Hematopoietic multipotent progenitor cell treated with erythropoietin and hydrocortisone succinate and interleukin-3 and kit ligand, for 17 days (in vitro differentiated cells): ENCODE data around the gene SLC2A9.

ENCODE experiments used
- DNase-seq: peaks from one replicate; pipeline ENCODE4 v3.0.0-alpha.2; 2015; ENCODE audit warnings: low spot score

Gene SLC2A9

DNA sequence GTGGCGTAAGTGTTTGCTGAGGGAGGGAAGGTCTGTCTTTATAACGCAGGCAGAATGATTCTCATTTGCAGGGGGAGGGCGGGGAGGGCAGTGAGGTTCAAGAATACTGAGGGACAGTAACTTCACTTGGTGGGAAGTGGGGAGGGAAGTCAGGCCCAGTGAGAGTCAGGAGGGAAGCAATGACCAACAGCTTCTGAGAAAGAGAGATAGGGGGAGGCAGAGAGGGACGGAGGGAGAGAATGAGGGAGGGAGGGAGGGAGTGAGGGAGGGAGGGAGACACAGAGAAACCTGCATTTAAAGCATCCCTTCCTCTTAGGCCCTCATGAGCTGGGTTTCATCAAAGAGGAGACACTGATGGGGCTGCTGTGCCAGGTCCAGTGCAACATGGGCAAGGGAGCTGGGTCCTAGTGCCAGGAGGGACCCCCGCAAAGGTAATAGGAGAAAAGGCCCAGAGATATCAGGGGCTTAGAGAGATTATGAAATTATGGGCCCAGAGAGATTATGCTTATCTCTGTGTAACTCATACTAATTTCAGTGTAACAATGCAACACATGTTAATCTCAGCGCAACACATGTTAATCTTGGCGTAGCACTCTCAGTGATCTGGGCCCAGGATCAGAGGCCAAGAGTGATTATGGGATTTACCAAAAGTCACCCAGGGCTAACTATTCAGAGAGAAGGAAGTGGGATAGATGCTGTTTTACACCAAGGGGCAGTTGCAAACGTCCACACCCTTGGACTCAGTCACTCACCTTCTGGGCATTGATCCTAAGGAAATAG lies 127.8 kb downstream of the SLC2A9 start:
- no peak for DNase-seq

DNA sequence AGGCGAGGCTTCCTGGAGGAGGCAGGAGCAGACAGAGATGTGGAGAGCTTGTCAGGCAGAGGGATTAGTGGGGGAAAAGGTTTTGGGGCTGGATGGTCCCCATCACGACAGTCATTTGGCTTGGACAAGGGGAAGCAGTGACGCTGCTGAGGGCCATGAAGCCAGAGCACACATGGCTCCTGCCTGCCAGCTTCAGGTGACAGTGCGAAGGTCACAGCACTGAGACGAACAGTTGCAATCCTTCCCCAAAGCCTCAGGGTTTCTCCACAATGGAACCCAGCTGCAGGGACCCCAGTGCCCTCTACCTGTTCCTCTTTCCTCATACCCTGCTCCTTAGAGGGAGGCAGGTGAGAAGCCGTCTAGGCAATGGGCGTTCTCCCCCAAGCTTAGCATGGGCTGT lies 129.6 kb downstream of the SLC2A9 start:
- DNase-seq, result no peak

DNA sequence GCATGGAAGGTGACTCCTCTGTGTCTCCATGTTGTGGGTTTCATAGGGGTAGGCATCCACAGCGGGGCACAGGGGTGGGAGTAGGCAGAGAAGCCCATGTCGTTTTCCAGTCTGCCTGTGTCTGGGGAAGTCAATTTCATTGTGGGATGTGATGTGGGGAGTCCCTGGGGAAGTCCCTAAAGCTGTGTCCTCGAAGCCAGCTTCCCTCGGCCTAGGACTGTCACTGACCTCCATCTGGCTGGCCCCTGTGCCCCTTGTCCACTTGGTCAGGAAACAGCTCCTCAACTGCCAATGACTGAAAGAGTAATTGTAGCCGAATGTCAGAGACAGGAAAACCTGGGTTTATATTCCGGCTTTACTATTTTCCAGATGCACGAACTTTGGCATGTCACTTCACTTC lies 130.2 kb downstream of the SLC2A9 start:
- no peak for DNase-seq

DNA sequence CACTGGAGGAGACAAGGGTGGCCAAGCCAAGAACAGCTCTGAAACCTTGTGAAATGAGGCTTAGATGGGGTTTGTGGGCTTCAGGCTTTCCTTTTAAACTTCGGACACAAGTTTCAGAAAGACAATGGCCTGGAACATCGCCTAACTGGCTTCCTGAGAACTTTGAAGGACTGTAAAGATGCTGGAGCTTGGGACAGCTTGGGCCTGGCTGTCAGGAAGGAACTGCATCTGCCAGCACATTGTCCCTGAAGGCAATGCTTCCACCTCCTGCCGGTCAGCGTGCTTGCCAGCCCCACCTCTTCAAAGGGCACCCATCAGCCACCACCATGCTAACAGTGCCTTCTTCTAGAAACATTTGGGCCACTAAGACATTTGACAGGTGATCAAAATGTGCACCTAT lies 132.0 kb downstream of the SLC2A9 start:
- DNase-seq, result no peak

DNA sequence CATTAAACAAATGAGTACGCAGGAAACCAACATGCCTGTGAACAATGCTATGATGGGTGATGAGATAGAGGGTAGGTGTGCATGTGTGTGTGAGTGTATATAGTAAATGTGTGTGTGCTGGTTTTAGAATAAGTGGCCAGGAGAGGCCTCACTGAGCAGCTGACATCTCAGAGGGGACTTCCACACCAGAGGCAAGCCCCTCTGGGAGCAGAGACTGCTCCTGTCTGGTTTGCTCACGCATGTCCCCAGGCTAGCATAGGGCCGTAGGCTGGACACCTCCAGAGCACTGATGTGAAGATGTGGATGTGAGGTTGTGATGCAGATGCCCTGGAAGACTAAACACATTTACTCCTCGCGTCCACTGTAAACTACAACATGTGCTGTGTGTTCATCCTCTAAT lies 135.3 kb downstream of the SLC2A9 start:
- no peak for DNase-seq

DNA sequence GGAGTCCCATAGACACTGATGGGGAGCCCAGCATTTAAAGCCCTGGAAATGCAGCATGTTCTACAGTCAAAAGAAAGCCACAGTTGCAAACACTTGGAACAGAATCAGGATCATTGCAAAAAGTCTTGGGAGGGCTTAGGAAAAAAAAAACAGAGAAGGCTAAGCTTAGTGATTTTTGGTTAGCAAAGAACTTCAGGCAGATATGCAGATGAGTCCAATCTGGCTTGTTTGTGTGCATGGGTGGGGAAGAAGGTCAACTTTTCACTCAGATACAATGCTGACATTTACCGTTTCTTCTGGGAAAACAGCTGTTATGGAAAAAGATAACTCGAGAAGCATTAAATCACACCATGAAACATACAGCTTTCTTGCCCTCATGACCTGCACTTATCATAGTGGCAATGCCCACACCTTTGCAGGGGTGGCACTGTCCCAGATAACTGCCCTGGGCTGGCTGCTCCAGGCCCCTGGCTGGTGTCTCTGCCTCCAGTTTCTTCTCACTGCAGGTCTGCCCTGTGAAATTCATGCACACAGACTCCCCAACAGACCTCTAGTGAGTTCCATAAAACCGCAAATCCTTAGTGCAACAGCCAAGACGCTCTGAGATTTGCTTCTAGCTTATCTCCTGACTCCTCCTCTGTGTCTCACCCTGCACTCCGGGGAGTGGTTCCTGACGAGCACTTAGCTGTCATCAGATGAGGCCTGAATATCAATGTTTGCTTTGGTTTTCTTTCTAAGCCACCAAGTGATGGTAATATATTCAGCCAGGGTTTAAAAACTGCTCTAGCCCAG lies 140.7 kb downstream of the SLC2A9 start:
- DNase-seq, result no peak

DNA sequence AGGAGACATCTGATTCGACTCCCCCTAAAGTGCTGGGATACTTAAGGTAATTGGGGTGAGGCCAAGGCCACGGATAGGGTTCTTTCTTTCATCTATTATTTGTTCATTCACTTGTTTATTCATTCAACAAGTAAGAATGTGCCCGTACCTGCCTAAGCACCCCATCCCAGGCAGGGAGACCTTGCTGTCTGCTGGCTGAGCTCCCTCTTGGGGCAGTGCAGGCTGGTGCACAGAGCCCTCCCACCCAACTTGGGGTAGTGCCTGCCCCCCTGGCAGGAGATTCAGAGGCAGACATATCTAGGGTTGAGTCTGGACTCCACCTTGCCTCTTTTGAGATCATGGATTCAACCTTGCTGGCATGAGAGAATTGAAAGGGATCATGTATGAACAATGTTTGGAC lies 144.2 kb downstream of the SLC2A9 start:
- DNase-seq, result no peak

DNA sequence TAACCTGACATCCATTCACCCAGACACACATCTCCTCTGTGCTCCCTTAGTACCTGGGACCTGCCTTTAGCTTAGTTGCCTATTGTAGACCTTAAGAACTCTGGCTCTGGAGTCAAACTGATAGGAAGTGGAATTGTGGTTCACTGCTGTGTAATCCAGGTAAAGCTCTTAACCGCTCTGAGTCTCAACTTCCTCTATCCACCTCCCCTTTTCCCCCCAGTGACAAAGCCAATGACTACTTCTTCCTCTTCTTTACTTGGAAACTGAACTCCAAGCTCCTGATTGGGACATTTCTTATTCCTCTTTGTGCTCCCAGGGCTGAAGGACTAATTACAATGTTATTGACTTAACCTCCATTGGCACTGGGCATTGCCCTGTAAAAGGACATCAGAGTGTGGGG lies 145.8 kb downstream of the SLC2A9 start:
- no peak for DNase-seq

DNA sequence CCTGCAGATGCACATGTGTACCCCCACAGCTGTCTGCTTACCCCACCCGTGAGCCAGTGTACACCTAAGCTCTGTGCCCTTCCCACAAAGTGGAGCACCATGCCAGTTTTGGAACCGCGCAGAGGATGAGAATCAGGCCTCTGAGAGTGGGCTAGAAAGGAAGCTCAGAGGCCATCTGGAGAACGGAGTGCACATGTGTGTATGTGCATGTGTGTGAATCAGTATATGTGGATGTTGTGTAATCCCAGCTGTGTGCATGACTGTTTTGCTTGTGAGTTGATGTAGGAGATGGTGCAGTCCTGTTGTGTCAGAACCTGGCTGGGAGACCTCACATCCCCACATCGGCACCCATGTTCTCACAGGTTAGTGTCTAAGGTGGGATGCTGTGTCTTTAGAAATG lies 146.9 kb downstream of the SLC2A9 start:
- DNase-seq, result no peak

DNA sequence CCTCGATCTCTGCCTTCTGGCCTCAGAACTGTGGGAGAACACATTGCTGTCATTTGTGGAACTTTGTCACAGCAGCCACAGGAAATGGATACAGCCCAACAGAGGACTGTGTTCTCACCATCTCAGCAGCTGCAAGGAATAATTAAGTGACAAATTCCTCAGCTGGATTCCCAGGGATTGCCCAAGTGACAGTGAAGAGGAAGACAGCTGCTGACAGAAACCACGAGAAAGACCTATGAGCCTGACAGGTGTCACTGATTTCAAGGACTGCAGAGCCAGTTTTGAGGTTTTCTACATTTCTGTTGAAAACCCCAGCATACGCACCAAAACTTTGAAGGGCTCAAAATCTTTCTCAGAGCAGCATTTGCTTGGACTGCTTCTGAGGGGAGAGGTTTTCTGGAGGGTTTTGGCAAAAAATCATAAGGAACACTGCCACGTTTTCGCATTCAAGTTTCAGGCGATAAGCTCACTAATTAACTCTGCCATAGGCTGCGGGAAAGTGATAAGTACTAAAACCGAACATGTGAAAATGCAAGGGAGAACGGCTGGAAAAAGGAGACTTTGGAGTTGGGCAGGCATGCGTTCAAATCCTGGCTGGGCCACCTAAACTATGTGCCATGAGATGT lies 151.0 kb downstream of the SLC2A9 start:
- no peak for DNase-seq

DNA sequence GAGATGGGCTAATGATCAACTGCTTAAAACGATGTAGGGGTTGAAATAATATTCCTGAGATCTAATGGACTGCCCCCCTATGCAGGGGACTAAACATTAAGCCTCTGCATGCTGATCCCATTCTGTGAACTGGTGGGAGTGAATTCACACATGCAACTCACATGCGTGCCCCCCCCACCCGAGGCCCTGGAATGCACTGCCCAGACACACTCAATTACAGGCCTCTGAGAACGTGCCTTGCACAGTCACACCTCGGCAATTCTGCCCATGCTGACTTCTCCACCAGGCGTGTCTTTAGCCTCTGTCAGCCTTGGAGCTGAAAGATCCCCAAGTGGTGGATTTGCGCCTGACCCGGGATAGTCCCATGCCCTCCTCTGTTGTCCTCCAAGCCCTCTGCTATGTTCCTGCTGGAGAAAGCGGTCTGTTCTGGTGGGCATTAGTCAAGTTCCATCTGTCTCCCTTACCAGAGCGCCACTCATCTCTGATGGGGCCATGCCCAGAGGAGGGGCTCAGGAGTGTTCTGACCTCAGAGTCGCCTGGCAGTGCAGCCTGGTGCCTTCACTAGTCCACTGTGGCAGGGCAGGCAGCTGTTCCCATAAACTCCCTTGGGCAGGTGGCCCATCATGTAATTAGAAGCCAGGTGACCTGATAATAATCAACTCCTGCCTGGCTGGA lies 153.4 kb downstream of the SLC2A9 start:
- DNase-seq, result no peak

DNA sequence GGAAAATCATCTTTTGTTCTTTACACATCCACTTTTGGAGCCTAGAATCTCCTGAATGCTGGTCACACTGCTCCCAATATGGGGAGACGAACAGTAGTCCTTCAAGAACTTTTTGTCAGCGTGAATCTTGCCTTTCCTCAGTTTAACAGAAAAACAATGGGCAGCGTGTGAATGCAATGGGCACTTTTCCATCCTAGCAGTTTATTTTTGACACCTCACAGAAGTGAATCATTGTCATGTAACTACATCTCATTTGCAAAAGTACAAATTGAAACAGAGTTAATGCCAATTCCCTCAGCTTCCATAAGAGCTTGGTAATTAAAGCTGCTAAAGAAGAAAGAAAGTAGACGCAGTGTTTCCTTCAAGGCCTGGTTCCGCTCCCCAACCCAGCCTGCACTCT lies 154.4 kb downstream of the SLC2A9 start:
- DNase-seq, result no peak

DNA sequence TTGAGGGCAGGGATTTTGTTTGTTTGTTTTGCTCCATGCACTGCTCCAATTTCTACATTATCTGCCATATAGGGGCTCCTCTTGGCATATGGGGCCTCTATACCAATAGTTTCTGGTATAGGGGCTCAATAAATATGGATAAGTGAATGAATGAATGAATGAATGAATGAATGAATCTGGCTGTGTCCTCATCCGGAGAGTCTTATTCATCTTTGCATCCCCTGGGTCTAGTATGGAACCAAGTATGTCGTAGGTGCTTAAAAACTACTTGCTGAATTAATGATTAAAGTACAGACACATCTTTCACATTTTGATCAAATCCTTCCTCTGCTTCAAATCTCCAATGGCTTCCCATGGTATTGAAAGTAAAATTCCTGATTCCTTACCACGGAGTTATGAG lies 159.7 kb downstream of the SLC2A9 start:
- no peak for DNase-seq

DNA sequence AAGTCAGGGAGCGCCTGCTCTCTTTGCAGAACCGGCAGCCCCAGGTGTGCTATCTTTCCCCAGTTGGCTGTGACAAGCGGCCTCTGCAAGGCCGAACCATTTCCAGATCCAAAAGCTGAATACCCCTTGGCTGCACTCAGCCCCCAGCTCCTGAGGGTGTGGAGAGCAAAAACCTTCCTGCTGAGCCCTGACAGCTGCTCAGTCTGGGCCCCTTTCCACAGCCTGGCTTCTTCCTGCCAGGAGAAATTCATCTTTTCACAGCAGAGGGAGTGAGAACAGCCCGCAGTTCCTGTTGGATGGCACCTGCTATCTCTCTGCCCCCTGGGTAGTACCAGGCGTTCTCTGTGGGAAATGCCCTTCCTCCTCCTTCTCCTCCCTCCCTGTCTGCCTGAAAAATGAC lies 161.5 kb downstream of the SLC2A9 start:
- no peak for DNase-seq

DNA sequence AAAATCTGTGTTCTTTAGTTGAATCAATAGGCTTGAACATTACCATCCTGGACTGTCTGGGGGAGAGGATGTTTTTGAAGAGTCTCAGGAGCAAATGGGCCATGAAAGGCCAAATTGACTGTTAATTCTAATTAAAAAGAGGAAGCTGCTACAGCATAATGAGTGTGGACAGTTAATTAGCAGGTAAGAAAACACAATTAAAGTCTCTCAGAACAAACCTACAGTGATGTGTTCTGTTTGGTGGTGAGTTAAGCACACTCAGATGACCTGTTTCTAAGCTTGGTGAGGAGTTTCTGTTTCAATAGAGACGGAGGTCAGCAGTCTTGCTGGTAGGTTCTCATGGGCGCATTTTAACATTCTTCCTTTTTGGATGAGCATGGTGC lies 171.8 kb downstream of the SLC2A9 start:
- no peak for DNase-seq

DNA sequence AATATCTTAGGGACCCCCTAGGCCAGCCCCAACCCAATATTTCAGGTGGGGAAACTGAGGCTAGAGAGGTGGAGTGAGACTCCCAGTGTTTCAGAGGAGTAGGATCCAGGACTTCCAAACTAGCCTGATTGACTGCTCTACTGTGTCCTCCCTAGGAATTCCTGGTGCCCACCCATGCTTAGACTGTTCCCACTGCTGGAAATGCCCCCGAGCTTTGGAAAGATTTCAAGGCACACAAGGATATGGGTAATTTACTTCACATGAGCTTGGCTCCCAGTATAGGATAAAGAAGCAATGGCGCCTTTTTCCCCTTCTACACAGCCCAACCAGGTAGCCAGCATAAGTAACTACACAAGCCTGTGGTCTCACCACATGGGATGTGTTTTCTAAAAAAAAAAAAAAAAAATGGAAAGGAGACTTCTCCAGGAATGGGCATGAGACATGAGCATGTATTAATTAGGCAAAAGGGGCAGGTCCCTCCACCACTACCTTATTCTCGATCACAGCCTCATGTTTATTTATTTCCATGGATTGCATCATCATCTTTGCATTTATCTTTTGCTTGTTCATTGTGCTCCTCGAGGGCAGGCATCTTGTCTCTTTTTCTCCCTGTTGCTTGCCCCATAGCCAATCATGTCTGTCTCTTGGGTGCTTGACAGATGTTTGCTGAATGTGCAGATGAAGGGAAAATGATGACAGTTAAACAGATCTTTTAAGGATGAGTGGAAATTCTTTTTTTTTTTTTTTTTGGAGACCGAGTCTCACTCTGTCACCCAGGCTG lies 173.1 kb downstream of the SLC2A9 start:
- no peak for DNase-seq

DNA sequence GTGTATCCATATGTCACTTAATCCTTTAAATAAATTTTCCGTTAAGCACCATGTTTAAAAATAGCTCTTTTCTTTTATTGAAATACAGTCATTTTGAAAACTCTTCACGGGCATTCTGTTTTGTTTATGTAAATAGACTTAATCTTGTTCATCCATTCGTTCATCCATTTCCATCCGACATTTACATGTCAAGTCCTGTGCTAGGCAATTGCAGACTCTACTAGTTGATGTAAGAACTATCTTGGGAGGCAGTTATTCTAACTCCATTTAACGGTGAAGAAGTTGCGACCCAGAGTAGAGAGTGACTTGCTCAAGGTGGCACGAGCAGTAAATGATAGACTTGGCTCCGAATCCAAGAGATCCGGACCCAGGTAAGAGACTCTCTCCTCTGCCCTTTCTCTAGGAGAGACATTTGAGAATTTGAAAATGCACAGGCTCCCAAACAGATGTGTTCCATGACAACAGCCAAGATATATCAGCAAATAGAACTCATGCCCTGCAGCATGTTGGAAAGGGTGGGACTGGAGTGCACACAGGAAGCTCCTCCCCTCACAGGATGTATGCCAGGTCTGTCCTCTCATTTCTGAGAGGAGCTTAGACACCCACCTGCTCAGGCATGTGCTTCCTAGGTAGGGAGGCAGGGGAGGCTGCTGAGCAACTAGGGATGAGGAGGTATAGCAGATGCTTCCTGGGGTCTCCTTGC lies 175.4 kb downstream of the SLC2A9 start:
- DNase-seq, result no peak

DNA sequence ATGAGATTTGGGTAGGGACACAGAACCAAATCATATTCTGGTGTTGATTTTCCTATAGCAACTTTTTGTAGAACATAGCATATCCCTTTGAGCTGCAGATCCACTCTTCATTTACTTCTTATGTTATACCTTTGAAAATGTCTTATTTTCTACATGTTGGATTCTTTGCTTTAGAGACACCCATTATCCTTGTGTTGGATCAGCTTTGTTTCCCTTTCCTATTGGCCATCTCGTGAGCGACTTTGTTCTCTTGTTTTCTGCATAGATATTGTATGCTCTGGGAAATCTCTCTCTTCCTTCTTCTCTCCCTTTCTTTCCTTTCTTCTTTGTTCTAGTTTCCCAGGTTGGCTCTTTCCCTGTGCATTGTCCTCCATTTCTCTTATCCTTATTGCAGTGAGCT lies 180.2 kb downstream of the SLC2A9 start:
- DNase-seq, result no peak

DNA sequence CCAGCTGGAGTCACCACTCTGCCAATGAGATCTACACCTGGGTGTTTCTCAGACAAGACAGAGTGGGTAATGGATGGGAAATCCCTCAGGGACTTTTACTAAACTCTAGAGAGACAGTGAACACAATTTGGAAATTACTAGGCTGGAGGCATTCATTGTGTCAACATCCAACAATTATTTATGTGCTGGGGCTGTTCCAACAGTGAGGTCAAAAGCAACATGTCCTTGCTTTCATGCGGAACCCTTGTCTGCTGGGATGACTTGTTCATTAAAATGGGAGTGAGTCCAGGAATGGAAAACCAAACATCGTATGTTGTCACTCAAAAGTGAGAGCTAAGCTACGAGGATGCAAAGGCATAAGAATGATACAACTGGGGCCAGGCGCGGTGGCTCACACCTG lies 185.9 kb downstream of the SLC2A9 start:
- DNase-seq, result no peak

DNA sequence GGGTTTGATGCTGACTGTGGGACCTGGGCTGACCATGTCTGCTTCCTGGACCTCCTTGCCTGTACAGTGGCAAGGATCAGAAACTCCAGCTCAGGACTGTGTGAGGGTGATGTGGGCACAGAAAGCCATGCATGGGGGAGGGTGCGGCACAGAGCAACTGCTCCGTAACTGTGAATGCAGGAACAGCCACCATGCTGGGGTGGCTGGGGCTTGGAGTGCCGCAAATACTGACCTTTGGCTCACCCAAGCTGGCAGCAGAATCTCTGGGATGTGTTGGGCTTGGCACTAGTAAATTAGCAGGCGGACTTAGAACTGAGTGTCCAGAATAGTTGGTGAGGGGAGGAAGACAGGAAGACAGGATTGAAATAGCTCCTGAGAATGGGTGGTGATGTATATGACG lies 187.9 kb downstream of the SLC2A9 start:
- no peak for DNase-seq

DNA sequence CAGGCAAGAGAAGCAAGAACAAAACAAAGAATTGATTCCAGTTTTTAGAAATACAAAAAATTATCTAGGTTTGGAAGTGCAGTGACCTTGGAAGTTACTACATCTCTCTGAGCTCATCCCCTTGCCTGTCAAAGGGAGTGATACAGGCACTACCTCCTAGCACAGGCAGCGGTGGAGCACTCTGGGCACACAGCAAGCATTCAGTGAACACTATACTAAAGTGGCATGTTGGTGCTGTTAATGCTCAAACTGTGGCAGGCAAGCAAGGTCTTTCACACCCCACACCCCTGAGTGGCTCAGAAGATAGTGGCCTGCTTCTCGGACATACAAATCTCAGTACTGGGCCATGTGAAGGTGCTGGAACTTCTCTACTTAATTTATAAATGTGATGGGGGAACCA lies 188.7 kb downstream of the SLC2A9 start:
- DNase-seq, result no peak
